ENCODE measurements around the gene DNM2.

DNA sequence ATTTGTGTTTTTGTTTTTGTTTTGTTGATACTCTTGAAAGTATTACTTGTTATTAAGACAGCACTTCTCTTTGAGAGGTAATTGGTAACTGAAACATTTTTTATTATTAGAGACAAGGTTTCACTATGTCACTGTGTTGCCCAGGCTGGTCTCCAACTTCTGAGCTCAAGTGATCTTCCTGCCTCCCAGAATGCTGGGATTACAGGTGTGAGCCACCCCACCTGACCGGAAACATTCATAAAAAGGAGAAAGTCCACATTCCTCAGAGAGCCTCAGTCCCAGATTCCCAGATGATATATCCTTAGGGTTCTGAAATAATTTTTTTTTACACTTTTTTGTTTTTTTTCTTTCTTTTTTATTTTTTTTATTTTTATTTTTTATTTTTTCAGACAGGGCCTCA lies 156.1 kb downstream of the DNM2 start:
- peak in 1 of 2 donors; percentile 70 for TF ChIP-seq POLR2A (IDR thresholded peaks at IDR 0.05)
- TF ChIP-seq, protein P1, sequence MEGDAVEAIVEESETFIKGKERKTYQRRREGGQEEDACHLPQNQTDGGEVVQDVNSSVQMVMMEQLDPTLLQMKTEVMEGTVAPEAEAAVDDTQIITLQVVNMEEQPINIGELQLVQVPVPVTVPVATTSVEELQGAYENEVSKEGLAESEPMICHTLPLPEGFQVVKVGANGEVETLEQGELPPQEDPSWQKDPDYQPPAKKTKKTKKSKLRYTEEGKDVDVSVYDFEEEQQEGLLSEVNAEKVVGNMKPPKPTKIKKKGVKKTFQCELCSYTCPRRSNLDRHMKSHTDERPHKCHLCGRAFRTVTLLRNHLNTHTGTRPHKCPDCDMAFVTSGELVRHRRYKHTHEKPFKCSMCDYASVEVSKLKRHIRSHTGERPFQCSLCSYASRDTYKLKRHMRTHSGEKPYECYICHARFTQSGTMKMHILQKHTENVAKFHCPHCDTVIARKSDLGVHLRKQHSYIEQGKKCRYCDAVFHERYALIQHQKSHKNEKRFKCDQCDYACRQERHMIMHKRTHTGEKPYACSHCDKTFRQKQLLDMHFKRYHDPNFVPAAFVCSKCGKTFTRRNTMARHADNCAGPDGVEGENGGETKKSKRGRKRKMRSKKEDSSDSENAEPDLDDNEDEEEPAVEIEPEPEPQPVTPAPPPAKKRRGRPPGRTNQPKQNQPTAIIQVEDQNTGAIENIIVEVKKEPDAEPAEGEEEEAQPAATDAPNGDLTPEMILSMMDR (IDR thresholded peaks at IDR 0.05), result no peak

Measured in Peyer's patch (tissue), 4 donors.